H1 (cell line): ENCODE results near the gene RPUSD2. TPM values are rescaled to one million over a fixed set of nuclear protein-coding genes. Genes with fewer than 3 reads are reported as not detected.
"Not testable (repeated sequence)": the region's sequence is repeated elsewhere in the genome, so short reads cannot be mapped to it uniquely, and the experiment has no call there.

Experiments
- CTCF ChIA-PET: fragments of 300-600 bp; sonication (Branson Sonifier 250); formaldehyde crosslinking; loops from one replicate; lab custom pipeline; 2021; ENCODE audit not compliant: partially characterized antibody; lab: Charles Lee
- POLR2A ChIA-PET: fragments of 300-600 bp; sonication (Branson Sonifier 250); formaldehyde crosslinking; loops from one replicate; lab custom pipeline; 2021; ENCODE audit warnings: inconsistent platforms; ENCODE audit not compliant: partially characterized antibody; lab: Charles Lee
- DNase-seq, 2 experiments: peaks; one replicate each; pipeline versions ENCODE4 v3.0.0 to v3.0.0-alpha.2; 2010 to 2022; ENCODE audit warnings: low spot score in 2 of 2, low read depth in 1 of 2, mixed read lengths in 1 of 2
- FAIRE-seq: peaks from 2 replicates; lab custom pipeline; 2011; peaks lifted over from hg19 to GRCh38; lab: Jason Lieb, UNC
- H2AFZ ChIP-seq: 2 replicates; pipeline ENCODE4 v1.8.1; 2012; ENCODE audit warnings: low read length, inconsistent platforms
- H2AK5ac ChIP-seq: 2 replicates; pipeline ENCODE4 v1.6.1; 2013; ENCODE audit warnings: low read depth, low read length
- H2BK120ac ChIP-seq: replicated peaks from 2 replicates; pipeline ENCODE3; 2013; ENCODE audit warnings: low read depth, low read length, inconsistent platforms
- H2BK12ac ChIP-seq: 2 replicates; pipeline ENCODE4 v1.6.1; 2013; ENCODE audit warnings: low read depth, low read length
- H2BK15ac ChIP-seq: 2 replicates; pipeline ENCODE4 v1.6.1; 2013; ENCODE audit warnings: low read length
- H2BK20ac ChIP-seq: 2 replicates; pipeline ENCODE4 v1.6.1; 2013; ENCODE audit warnings: low read length
- H2BK5ac ChIP-seq: 2 replicates; pipeline ENCODE4 v1.6.1; 2013; ENCODE audit warnings: low read depth, low read length
- H3K14ac ChIP-seq: 2 replicates; pipeline ENCODE4 v1.6.1; 2013; ENCODE audit warnings: inconsistent platforms; ENCODE audit not compliant: insufficient read length
- H3K18ac ChIP-seq: 2 replicates; pipeline ENCODE4 v1.6.1; 2013; ENCODE audit warnings: low read length; ENCODE audit errors: extremely low read depth
- H3K23ac ChIP-seq: 2 replicates; pipeline ENCODE4 v1.6.1; 2013; ENCODE audit warnings: inconsistent platforms; ENCODE audit not compliant: insufficient read length
- H3K23me2 ChIP-seq: 2 replicates; pipeline ENCODE4 v1.6.1; 2013; ENCODE audit warnings: low read depth, low read length
- H3K27ac ChIP-seq: 2 replicates; pipeline ENCODE4 v1.6.1; 2011; ENCODE audit warnings: low read depth, low read length, inconsistent platforms
- H3K27me3 ChIP-seq, 4 experiments: replicated peaks in 1 of 4; 1 replicate in 1 of 4; 2 replicates in 3 of 4; pipeline versions ENCODE4 v1.6.1 to v1.8.1; 2011 to 2013; ENCODE audit warnings: low read length in 3 of 4, mild to moderate bottlenecking in 3 of 4, inconsistent platforms in 2 of 4, mixed read lengths in 2 of 4, moderate library complexity in 1 of 4; ENCODE audit not compliant: control insufficient read depth in 3 of 4, insufficient read depth in 3 of 4; ENCODE audit errors: extremely low read depth in 1 of 4
- H3K36me3 ChIP-seq, 4 experiments: 2 replicates each; pipeline versions ENCODE4 v1.6.1 to v1.8.1; 2011 to 2013; ENCODE audit warnings: mild to moderate bottlenecking in 4 of 4, low read length in 3 of 4, moderate library complexity in 2 of 4, control low read depth in 1 of 4, inconsistent platforms in 1 of 4; ENCODE audit not compliant: insufficient read depth in 4 of 4, control insufficient read depth in 2 of 4
- H3K4ac ChIP-seq: replicated peaks from 2 replicates; pipeline ENCODE3; 2013; ENCODE audit warnings: low read length, low read depth, mixed read lengths, inconsistent platforms; ENCODE audit not compliant: insufficient read length
- H3K4me1 ChIP-seq, 4 experiments: replicated peaks in 1 of 4; 1 replicate in 1 of 4; 2 replicates in 3 of 4; pipeline versions ENCODE4 v1.6.1 to v1.8.1; 2011 to 2013; ENCODE audit warnings: low read length in 3 of 4, inconsistent platforms in 2 of 4, mixed read lengths in 1 of 4; ENCODE audit not compliant: insufficient read depth in 4 of 4, control insufficient read depth in 3 of 4
- H3K4me2 ChIP-seq, 2 experiments: 2 replicates each; pipeline versions ENCODE4 v1.6.1 to v1.8.1; 2011 to 2013; ENCODE audit warnings: low read depth in 2 of 2, low read length in 2 of 2, control low read depth in 1 of 2, inconsistent platforms in 1 of 2, mild to moderate bottlenecking in 1 of 2; ENCODE audit not compliant: insufficient read depth in 1 of 2
- H3K4me3 ChIP-seq, 4 experiments: fragments of 200-600, 300-600 bp in 1 of 4; sonication (generic), shearing (Covaris generic), sonication (Bioruptor Twin) in 1 of 4; 2 replicates each; pipeline versions ENCODE4 v1.5.1 to v1.8.1; 2011 to 2016; ENCODE audit warnings: low read length in 4 of 4, low read depth in 3 of 4, control low read depth in 2 of 4, inconsistent platforms in 2 of 4, mild to moderate bottlenecking in 2 of 4, mixed read lengths in 1 of 4, moderate library complexity in 1 of 4; ENCODE audit not compliant: insufficient read depth in 2 of 4; ENCODE audit errors: extremely low read depth in 1 of 4
- H3K56ac ChIP-seq: replicated peaks from 2 replicates; pipeline ENCODE3; 2013; ENCODE audit warnings: low read depth, mild to moderate bottlenecking, mixed read lengths, low read length, inconsistent platforms; ENCODE audit not compliant: insufficient read length
- H3K79me1 ChIP-seq: 2 replicates; pipeline ENCODE4 v1.6.1; 2013; ENCODE audit warnings: low read depth, low read length, control low read depth
- H3K79me2 ChIP-seq, 2 experiments: 2 replicates each; pipeline versions ENCODE4 v1.6.1 to v1.8.1; 2012 to 2013; ENCODE audit warnings: low read length in 2 of 2, mild to moderate bottlenecking in 2 of 2, inconsistent platforms in 1 of 2; ENCODE audit not compliant: insufficient read depth in 2 of 2, control insufficient read depth in 1 of 2
- H3K9ac ChIP-seq, 4 experiments: replicated peaks in 1 of 4; 1 replicate in 1 of 4; 2 replicates in 3 of 4; pipeline versions ENCODE4 v1.6.1 to v1.8.1; 2011 to 2013; ENCODE audit warnings: low read depth in 3 of 4, low read length in 3 of 4, control low read depth in 2 of 4, mild to moderate bottlenecking in 2 of 4, moderate library complexity in 2 of 4, inconsistent platforms in 1 of 4; ENCODE audit errors: extremely low read depth in 1 of 4
- H3K9me3 ChIP-seq, 2 experiments: 2 replicates each; pipeline versions ENCODE4 v1.6.1 to v1.8.1; 2012 to 2013; ENCODE audit warnings: mild to moderate bottlenecking in 2 of 2, moderate library complexity in 2 of 2, control low read depth in 1 of 2, inconsistent platforms in 1 of 2, low read depth in 1 of 2, low read length in 1 of 2, mixed read lengths in 1 of 2; ENCODE audit not compliant: insufficient read depth in 2 of 2
- H4K20me1 ChIP-seq, 2 experiments: replicated peaks in 1 of 2; 2 replicates each; pipeline versions ENCODE3 to v1.8.1; 2011 to 2013; ENCODE audit warnings: inconsistent platforms in 2 of 2, low read length in 2 of 2, mild to moderate bottlenecking in 1 of 2; ENCODE audit not compliant: insufficient read depth in 2 of 2, control insufficient read depth in 1 of 2
- H4K5ac ChIP-seq: 2 replicates; pipeline ENCODE4 v1.6.1; 2013; ENCODE audit warnings: low read length, low read depth, mixed read lengths, inconsistent platforms; ENCODE audit not compliant: insufficient read length
- H4K8ac ChIP-seq: 2 replicates; pipeline ENCODE4 v1.8.0; 2013; ENCODE audit warnings: mild to moderate bottlenecking, moderate library complexity, low read length, inconsistent platforms; ENCODE audit not compliant: insufficient read depth; ENCODE audit errors: extremely low read depth
- H4K91ac ChIP-seq: replicated peaks from 2 replicates; pipeline ENCODE3; 2013; ENCODE audit warnings: low read length, mixed read lengths, inconsistent platforms; ENCODE audit not compliant: insufficient read length
- SP1 ChIP-seq: IDR thresholded peaks from 2 replicates; pipeline ENCODE4 v1.6.1; 2011; ENCODE audit warnings: low read depth, low read length
- WGBS, 2 experiments: shearing (Covaris generic) in 1 of 2; methylation state at CpG; one replicate each; pipeline versions ENCODE4 v1.1.6 to v1.1.7; 2013 to 2015; ENCODE audit warnings: low lambda C conversion rate in 2 of 2, mixed read lengths in 2 of 2, inconsistent platforms in 1 of 2, low coverage in 1 of 2, missing lambda C conversion rate in 1 of 2; ENCODE audit not compliant: insufficient replicate concordance in 2 of 2, insufficient coverage in 1 of 2, insufficient read length in 1 of 2; ENCODE audit errors: extremely low coverage in 1 of 2, missing lambda C conversion rate in 1 of 2; 5-methylcytosine and 5-hydroxymethylcytosine counted together
- polyA plus RNA-seq, 7 experiments: library from polyadenylated mRNA; depleted of rRNA in 3 of 7; stranded (reverse) in 5 of 7; unstranded in 2 of 7; fragments of >200 nt in 5 of 7; fragments of 200-250 nt in 2 of 7; gene quantifications; 1 replicate in 5 of 7; 2 replicates in 1 of 7; 4 replicates in 1 of 7; pipeline versions ENCODE4 v1.2.1 to v1.2.3, GENCODE V29; 2011 to 2013; ENCODE audit warnings: missing spikeins in 2 of 7, mixed read lengths in 2 of 7
- total RNA-seq: library from RNA; stranded (reverse); fragmentation: NEBNext Ultra II Directional; extraction: Animal tissue kit (Norgen Biotek cat#: 25700); gene quantifications from 2 replicates; pipeline ENCODE4 v1.2.1, GENCODE V29; 2021

The RPUSD2 gene
- total and polyA plus RNA-seq, 2 of the 8 experiments (the other 6 are each of a cell fraction or from before 2014, with no cell fraction given): 14.5 to 28.5 TPM

GRCh38 chr15:40581796-40582195, 12.7 kb downstream of the RPUSD2 start:
- not testable (repeated sequence) for H4K5ac ChIP-seq, H3K18ac ChIP-seq, H2AFZ ChIP-seq, H3K79me1 ChIP-seq, H3K79me2 ChIP-seq, H3K4me3 ChIP-seq, H2AK5ac ChIP-seq, DNase-seq, H4K20me1 ChIP-seq, H3K23ac ChIP-seq, H2BK5ac ChIP-seq, H3K36me3 ChIP-seq, H3K27me3 ChIP-seq, H2BK15ac ChIP-seq, FAIRE-seq, H3K4me2 ChIP-seq, H4K91ac ChIP-seq, H2BK12ac ChIP-seq, H3K23me2 ChIP-seq, H3K9me3 ChIP-seq, H3K4ac ChIP-seq, H3K27ac ChIP-seq, H3K9ac ChIP-seq, H3K56ac ChIP-seq, H2BK20ac ChIP-seq, H3K4me1 ChIP-seq, H3K14ac ChIP-seq, H4K8ac ChIP-seq, H2BK120ac ChIP-seq
- TF ChIP-seq SP1: 0 out of 2 replicates have a peak, but pooled peaks have one; percentile 48
- WGBS, 2 experiments: 66% methylated on average over 2 of the region's 2 CpGs; no CpG with 5 or more reads in 1 of the 2 experiments
- ChIA-PET POLR2A (interaction anchor here (0.8 kb wide), 1 partner anchor 12 kb away, joined by 3 read pairs; no protein-coding TSS in a partner anchor), CTCF (interaction anchor here (1.4 to 2.7 kb wide), 2 partner anchors 9 to 17 kb away, joined by 5 to 13 read pairs; partner anchors contain the start of gene CCDC32)
